Type B pancreatic cell (in vitro differentiated cells): ENCODE data around the gene PNMA8A. TPM values are rescaled to one million over a fixed set of nuclear protein-coding genes. Genes with fewer than 3 reads are reported as not detected.

Experiments
- DNase-seq: peaks from one replicate; pipeline ENCODE4 v3.0.0; 2021; ENCODE audit warnings: mixed read lengths; ENCODE audit not compliant: unreplicated experiment; ENCODE audit errors: extremely low spot score
- H3K27ac Mint-ChIP-seq: 2 replicates; pipeline ENCODE4 v1.8.0; 2021; ENCODE audit warnings: mild to moderate bottlenecking, mixed read lengths
- H3K27me3 Mint-ChIP-seq: 2 replicates; pipeline ENCODE4 v1.8.0; 2021; ENCODE audit warnings: mixed read lengths
- H3K36me3 Mint-ChIP-seq: 2 replicates; pipeline ENCODE4 v1.8.0; 2021; ENCODE audit warnings: mixed read lengths
- H3K4me1 Mint-ChIP-seq: one replicate; pipeline ENCODE4 v1.8.0; 2021; ENCODE audit warnings: mixed read lengths; ENCODE audit not compliant: unreplicated experiment
- H3K4me3 Mint-ChIP-seq: 2 replicates; pipeline ENCODE4 v1.8.0; 2021; ENCODE audit warnings: mild to moderate bottlenecking, mixed read lengths
- H3K9me3 Mint-ChIP-seq: 2 replicates; pipeline ENCODE4 v1.8.0; 2021; ENCODE audit warnings: mixed read lengths
- total RNA-seq: library from RNA; stranded (reverse); gene quantifications from 2 replicates; pipeline ENCODE4 v1.2.1, GENCODE V29; 2021; ENCODE audit warnings: low replicate concordance
- TF ChIP-seq, protein P1 (sequence below): fragments of 200-600 bp; sonication (generic); conservative IDR thresholded peaks from 2 replicates; pipeline ENCODE4 v1.5.0; 2021; ENCODE audit warnings: antibody characterized with exemption, mild to moderate bottlenecking

Gene PNMA8A
- total RNA-seq, 1 donor from 2014 or later = 21.9 TPM

DNA sequence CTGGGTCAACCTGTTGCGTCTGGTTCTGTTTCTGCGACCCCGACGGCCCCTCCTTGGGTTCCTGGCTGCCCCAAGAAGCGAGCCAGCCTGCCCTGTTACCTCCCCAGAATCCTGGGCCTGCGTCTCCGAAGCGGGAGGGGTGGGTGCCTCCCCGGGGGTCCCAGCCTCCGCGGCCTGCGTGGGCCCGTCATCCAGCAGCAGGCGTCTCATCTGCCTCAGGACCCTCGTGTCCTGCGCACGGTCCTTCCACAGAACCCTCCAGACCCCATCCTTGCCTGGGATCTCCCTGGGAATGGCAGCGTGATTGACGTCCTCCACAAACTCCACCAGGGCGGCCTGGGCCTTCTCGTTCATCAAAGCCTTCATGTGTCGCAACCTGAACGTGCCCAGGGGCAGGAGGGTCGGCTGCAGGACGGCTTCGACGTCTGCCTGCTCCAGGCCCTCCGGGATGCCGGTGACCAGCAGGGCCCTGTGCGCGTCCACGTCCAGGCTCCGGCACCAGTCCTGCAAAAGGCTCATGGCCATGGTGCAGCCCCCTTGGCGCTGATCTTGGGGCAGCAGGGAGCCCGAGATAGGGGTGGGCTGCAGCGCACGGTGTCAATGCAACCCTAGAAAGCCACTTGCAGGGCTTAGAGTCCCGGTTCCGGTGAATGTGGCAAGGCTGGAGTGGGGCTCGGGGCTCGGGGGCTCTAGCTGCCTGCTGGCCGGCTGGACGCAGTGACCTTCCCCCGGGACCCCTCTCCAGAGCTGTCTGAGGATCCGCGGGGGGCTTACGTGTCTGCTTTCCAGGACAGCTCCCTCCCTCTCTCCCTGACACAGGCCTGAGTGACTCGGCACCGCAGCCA, 23.8 kb upstream of the PNMA8A start:
- TF ChIP-seq, protein P1, sequence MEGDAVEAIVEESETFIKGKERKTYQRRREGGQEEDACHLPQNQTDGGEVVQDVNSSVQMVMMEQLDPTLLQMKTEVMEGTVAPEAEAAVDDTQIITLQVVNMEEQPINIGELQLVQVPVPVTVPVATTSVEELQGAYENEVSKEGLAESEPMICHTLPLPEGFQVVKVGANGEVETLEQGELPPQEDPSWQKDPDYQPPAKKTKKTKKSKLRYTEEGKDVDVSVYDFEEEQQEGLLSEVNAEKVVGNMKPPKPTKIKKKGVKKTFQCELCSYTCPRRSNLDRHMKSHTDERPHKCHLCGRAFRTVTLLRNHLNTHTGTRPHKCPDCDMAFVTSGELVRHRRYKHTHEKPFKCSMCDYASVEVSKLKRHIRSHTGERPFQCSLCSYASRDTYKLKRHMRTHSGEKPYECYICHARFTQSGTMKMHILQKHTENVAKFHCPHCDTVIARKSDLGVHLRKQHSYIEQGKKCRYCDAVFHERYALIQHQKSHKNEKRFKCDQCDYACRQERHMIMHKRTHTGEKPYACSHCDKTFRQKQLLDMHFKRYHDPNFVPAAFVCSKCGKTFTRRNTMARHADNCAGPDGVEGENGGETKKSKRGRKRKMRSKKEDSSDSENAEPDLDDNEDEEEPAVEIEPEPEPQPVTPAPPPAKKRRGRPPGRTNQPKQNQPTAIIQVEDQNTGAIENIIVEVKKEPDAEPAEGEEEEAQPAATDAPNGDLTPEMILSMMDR = no peak
- H3K27ac Mint-ChIP-seq = no peak overlapping the region
- peaks cover 30% of the 10 kb centered on the region for H3K27me3 Mint-ChIP-seq
- H3K4me3 Mint-ChIP-seq = peak overlapping the region; percentile 78
- no peaks in the 10 kb centered on the region for H3K9me3 Mint-ChIP-seq
- DNase-seq = no peak
- no peaks in the 10 kb centered on the region for H3K36me3 Mint-ChIP-seq
- H3K4me1 Mint-ChIP-seq = peaks cover 9% of the 10 kb centered on the region

DNA sequence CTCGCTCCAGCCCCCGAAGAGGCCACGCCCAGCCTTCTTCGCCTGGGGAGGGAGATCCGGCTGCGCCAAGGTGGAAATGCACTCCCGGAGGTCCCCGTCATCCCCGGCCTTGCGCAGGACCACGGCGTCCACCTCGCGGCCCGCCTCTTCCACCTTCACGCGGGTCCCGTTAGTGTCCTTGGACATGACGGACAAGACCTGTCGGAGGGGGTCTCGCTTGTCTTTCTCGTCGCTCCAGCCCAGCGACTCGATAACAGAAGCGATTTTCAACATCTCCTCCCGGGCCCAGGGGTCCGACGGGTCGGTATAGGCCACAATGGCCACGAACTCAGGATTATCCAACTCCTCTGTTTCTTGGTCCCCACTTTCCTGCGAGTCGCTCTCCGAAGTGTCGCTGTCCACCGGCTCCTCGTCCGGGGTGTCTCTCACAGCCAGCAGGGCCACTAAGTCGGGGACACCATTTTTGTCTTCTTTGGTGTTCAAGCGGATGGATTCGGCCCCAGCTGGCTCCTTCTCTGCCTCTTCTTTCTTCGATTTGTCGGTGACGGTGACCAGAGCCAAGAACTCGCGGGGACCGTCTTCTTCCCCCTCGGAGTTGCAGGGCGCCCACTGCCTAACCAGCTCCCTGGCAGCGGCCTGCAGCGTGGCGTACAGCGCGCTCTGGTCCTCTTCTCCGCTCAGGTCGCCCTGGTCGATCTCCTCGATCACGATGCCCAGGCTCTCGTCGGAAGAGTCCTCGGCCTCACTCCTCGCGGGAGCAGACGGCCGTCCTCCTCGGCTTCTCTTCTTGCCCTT, 23.0 kb upstream of the PNMA8A start:
- Mint-ChIP-seq H3K27ac (no peak overlapping the region), H3K27me3 (peaks cover 37% of the 10 kb centered on the region), H3K4me3 (peak overlapping the region; percentile 45), H3K36me3 (no peaks in the 10 kb centered on the region), H3K9me3 (no peaks in the 10 kb centered on the region), H3K4me1 (peaks cover 13% of the 10 kb centered on the region)
- DNase-seq = no peak
- TF ChIP-seq, protein P1 = no peak

DNA sequence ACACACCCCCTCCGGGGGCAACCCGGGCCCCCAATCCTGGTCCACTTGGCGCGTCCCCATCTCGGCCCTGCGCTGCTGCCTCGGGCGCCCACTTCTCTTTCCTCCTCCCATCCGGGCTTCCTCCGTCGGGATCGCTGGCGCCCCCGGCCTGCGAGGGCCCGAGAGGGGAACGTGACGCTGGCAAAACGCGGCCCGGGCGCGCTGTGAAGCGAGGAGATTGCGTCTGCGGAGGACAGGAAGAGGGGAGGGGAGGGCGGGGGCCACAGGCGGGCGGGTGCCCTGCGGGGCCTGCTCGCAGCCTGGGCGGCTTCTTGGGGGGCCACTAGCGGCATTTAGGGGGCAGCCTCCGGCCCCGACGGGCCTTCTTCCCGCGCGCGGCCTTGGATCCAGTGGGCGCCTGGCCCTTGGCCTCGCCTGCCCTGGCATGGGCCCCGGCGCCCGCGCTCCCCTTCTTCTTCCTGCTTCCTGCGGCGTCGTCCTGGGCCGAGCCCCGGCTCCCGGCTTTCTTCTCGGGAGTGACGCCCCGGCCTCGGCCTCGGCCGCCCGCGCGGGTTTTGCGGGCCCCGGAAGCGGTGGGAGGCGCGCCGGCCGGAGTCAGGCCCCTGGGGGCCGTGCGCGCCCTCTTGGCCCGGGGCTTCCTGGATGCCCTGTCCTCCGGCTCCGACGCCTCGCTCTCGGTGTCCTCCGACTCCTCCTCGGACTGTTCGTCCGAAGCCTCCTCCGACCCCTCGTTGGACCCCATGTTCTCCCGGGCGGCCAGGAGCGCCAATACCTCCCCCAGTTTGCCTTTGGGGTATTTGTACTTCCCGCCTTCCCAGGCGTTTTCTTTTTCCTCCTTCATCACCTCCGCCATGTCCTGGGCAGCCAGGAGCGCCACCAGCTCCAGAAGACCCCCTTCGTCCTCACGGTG, 22.1 kb upstream of the PNMA8A start:
- H3K9me3 Mint-ChIP-seq = no peaks in the 10 kb centered on the region
- peaks cover 46% of the 10 kb centered on the region for H3K27me3 Mint-ChIP-seq
- no peak overlapping the region for H3K27ac Mint-ChIP-seq
- TF ChIP-seq, protein P1 = no peak
- no peak for DNase-seq
- no peaks in the 10 kb centered on the region for H3K36me3 Mint-ChIP-seq
- H3K4me1 Mint-ChIP-seq = peaks cover 18% of the 10 kb centered on the region
- H3K4me3 Mint-ChIP-seq = no peak overlapping the region

DNA sequence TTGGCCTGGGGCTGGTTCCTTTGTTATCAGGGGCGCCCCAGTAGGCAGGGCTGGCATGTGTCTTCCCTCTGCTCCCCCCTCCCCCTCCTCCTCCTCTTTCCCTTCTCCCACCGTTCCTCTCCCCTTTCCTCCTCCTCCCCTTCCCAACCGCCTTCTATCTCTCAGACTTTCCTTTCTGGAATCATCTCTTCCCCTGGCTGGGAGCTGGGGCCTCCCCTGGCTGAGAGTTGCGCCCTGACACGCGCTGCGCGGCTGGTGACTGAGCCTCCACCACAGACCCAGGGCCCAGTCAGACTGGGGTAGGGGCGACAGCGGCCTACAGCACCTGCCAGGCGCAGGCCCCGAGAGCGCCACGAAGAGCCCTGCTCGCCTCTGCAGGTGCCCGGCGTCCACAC, 21.5 kb upstream of the PNMA8A start:
- DNase-seq = no peak
- no peak overlapping the region for H3K4me3 Mint-ChIP-seq

More for the DNA sequence above, 21.5 kb upstream of the PNMA8A start:
- Mint-ChIP-seq H3K4me1 (peaks cover 17% of the 10 kb centered on the region), H3K36me3 (no peaks in the 10 kb centered on the region), H3K9me3 (no peaks in the 10 kb centered on the region), H3K27ac (no peak overlapping the region), H3K27me3 (peaks cover 50% of the 10 kb centered on the region)
- TF ChIP-seq, protein P1 = no peak
